HS-5 (cell line): ENCODE data around the gene EIF2D.

Source experiments
- DNase-seq: peaks from one replicate; pipeline ENCODE4 v3.0.0-alpha.2; 2012; ENCODE audit warnings: low read depth

The EIF2D gene

DNA sequence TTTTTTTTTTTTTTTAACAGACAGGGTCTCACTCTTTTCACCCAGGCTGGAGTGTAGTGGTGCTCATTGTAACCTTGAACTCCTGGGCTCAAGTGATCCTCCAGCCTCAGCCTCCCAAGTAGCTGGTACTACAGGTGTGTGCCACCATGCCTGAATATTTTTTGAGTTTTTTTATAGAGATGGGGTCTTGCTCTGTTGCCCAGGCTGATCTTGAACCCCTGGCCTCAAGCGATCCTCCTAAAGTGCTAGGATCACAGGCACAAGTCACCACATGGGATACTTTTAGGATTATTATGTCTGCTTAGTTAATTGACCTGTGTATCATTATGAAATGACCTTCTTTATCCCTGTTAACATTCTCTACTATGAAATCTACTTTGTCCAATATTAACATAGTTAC is 66.9 kb downstream of the EIF2D start:
- no peak for DNase-seq

DNA sequence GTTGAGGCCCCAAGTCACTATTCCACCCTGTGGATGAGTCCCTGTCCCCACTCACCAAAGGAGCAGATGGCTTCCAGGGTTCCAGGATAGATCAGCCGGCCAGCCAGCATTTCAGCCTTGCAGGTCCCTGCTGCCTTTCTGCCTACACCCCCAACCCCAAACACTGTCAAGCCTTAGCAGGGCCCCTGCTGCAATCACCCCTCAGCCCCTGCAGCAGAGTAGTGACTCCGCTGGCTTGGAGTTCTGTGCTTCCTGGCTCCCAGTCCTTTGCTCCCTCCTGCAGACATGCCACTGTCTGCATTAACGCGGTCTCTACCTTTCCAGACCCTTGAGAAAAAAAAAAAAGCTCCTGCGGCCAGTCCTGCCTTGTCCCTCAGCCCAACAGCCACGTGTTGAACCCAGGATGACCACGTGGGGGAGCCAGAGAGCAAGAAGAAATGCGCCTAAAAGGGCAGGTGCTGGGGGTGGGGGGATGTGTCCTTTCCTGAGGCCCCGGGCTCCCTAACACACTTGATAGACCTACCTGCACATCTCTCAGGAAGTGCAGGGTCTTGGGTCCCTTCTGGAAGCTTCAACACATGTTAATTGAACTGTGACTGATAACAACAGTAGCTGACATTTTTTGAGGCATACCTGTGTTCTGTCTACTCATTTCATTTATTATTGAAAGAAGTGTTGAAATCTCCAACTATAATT is 67.6 kb downstream of the EIF2D start:
- DNase-seq, result no peak
